ENCODE data around the gene IGFBP6.

IGFBP6 gene

DNA sequence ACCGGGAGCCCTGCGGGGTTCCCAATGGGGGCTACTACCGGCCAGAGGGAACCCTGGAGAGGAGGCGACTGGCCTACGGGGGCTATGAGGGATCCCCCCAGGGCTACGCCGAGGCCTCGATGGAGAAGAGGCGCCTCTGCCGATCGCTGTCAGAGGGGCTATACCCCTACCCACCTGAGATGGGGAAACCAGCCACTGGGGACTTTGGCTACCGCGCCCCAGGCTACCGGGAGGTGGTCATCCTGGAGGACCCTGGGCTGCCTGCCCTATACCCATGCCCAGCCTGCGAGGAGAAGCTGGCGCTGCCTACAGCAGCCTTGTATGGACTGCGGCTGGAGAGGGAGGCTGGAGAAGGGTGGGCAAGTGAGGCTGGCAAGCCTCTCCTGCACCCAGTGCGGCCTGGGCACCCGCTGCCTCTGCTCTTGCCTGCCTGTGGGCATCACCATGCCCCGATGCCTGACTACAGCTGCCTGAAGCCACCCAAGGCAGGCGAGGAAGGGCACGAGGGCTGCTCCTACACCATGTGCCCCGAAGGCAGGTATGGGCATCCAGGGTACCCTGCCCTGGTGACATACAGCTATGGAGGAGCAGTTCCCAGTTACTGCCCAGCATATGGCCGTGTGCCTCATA is 37.9 kb upstream of the IGFBP6 start:
- DNase-seq (ENCODE audit: low read depth in 2 of 2) = no peak

DNA sequence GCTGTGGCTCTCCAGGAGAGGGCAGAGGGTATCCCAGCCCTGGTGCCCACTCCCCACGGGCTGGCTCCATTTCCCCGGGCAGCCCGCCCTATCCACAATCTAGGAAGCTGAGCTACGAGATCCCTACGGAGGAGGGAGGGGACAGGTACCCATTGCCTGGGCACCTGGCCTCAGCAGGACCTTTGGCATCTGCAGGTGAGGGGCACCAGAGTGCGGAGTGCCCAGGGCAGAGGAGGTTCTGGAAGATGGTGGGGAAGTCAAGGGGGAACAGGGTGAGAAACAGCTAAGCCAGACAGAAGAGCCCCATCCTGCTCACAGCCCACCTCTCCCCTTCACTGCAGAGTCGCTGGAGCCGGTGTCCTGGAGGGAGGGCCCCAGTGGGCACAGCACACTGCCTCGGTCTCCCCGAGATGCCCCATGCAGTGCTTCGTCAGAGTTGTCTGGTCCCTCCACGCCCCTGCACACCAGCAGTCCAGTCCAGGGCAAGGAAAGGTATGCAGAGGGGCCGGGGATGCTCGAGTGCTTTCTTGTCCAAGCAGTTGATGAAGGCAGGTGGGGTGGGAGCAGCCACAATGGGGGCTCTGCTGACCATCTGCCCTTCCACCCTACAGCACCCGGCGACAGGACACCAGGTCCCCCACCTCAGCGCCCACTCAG is 37.3 kb upstream of the IGFBP6 start:
- no peak for DNase-seq (ENCODE audit: low read depth in 2 of 2)

DNA sequence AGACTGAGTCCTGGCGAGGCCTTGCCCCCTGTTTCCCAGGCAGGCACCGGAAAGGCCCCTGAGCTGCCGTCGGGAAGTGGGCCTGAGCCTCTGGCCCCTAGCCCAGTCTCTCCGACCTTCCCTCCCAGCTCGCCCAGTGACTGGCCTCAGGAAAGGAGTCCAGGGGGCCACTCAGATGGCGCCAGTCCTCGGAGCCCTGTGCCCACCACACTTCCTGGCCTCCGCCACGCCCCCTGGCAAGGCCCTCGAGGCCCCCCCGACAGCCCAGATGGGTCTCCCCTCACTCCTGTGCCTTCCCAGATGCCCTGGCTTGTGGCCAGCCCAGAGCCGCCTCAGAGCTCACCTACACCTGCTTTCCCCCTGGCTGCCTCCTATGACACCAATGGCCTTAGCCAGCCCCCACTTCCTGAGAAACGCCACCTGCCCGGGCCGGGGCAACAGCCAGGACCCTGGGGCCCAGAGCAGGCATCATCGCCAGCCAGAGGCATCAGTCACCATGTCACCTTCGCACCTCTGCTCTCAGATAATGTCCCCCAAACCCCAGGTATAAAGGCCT is 36.7 kb upstream of the IGFBP6 start:
- no peak for DNase-seq (ENCODE audit: low read depth in 2 of 2)

DNA sequence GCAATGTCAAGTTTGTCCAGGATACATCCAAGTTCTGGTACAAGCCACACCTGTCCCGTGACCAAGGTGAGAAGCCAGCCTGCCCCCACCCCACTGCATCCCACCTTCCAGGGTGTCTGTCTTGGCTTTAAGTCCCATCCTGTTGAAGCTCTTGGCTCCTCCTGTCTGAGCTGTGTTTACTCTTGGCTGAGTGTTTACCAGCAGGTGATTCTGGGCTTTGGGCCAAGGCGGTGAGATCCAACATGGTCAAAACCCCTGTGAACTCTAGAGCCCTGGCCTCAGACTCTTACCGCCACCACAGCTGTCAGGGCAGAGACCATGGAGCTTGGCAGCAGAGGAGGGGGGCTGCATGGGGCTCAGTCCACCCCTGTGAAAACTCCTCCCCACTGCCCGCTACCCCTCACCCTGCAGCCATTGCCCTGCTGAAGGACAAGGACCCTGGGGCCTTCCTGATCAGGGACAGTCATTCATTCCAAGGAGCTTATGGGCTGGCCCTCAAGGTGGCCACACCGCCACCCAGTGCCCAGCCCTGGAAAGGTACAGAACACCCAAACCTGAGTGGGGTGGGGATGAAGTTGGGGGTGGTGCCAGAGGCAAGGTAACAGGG is 36.0 kb upstream of the IGFBP6 start:
- DNase-seq (ENCODE audit: low read depth in 2 of 2) = no peak

DNA sequence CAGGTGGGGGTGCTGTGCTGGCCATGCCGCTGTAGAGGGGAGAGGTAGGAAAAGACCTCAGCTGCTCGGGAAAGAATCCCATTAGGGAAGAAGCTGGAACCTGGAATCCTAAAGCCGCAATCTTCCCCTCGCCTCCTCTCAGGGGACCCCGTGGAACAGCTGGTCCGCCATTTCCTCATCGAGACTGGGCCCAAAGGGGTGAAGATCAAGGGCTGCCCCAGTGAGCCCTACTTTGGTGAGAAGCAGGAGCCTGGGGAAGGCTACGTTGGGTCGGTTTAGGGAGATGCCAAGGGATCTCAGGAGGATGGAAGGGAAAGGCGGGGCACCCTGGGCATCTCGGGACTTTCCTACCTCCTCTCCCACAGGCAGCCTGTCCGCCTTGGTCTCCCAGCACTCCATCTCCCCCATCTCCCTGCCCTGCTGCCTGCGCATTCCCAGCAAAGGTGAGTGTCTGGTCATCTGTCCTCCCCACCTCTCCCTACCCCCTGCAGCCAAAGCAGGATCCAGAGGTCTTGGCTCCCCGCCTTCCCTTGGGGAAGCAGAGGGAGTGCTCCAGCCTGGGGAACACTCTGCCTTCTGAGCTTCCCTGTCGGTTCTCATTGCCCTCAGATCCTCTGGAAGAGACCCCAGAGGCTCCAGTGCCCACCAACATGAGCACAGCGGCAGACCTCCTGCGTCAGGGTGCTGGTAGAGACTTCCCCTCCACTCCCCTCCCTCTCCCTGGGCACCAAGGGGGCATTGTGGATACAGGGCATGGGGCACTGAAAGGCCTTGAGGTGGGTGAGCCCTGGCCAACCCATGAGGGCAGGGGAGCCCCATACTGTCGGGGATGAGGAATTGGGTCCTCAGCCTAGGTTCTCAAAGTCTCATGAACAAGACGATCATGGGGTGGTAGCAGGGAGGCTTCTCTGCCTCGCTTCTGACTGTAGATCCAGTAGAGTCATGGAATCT is 35.2 kb upstream of the IGFBP6 start:
- no peak for DNase-seq (ENCODE audit: low read depth in 2 of 2)

DNA sequence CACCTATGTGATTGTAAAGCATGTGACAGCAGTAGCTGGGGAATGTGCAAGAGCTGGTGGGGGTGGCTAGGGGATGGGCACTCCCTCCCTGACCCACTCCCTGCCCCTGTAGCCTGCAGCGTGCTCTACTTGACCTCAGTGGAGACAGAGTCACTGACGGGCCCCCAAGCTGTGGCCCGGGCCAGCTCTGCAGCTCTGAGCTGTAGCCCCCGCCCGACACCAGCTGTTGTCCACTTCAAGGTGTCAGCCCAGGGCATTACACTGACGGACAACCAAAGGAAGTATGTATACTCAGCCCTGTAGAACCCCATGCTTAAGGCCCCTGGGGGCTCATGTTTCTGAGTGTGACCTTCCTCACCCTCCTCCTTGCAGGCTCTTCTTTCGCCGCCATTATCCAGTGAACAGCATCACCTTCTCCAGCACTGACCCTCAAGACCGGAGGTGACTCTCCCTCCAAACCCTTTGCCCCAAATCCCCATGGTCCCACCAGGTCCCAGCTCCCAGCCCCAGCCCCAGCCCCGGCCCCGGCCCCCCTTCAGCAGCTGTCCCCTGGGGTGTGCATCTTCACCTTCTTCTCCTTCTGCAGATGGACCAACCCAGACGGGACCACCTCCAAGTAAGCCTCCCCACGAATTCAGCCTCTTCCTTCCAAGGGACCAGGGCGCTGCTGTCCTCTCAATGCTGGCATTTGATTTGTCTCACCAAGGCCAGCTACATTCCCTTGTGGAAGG is 34.3 kb upstream of the IGFBP6 start:
- DNase-seq (ENCODE audit: low read depth in 2 of 2) = no peak

DNA sequence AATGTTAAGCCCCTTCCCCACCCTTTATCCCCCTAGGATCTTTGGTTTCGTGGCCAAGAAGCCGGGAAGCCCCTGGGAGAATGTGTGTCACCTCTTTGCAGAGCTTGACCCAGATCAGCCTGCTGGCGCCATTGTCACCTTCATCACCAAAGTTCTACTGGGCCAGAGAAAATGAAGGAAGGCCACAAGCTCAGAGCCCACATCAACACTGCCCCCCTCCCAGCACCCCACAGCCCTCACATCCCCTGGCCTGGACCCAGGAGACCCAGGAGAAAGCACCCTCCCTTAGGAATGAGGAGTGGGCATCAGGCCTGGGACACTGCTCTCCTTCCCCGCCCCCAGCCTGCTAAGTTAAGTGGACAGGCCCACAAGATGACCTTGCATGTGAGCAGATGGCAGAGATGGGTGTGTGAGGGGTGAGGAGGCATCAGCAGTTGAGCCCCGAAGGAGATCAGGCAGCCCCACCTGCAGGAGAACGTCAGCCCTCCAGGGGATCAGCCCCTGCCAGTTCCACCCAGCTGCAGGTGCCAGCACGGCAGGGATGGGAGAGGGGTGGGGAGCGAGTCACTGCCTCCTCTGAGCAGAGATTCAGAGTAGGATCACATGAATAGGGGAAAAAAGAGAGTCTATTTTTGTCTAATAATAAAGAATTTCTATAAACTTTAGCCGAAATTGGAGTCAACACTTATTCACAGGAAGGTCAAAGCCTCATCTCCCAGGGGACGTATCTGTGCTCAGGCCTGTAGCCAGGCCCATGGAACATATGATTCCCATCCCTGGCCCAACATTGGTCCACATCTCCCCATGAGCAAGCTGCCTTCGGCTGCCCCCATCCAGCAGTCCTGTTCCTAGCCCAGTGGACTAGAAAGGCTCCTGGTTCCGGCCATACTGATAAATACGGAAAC is 33.5 kb upstream of the IGFBP6 start:
- DNase-seq (ENCODE audit: low read depth in 2 of 2) = no peak

DNA sequence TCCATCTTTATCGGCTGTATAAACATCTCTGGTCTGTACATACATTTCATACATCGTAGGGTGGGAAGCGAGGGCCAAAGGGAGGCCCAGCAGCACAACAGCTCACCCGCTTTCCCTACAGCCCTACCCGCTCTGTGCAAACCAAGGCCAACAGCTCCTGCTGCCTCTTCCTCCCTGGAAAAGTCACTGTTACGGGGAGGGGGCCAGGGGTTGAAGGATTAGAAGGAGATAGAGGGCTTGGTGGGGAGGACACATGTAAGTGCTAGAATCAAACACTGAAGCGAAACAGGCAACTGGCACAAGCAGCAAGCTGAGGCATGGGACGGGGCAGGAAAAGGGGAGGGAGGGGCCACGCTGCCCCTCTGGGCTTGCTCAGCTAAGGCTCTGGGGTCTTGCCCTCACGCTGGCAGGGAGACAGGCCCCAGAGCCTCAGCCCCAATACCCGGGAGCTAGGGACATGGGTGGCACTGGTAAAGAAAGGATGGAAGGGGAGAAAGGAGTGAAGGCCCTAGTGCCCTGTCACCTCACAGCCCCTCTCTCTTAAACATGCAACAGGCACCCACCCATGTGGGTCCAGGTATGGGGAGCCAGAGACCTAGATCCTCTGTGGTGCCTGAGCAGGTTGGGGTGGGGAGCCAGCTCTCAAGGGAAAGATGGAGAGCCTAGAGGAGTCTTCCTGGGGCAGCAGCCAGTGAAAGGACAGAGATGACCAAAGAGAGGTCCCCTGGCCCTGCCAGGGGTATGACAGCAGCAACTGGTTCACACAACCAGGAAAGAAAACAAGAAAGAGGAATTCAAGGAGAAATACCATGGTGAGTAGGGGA is 32.6 kb upstream of the IGFBP6 start:
- DNase-seq (ENCODE audit: low read depth in 2 of 2) = no peak

DNA sequence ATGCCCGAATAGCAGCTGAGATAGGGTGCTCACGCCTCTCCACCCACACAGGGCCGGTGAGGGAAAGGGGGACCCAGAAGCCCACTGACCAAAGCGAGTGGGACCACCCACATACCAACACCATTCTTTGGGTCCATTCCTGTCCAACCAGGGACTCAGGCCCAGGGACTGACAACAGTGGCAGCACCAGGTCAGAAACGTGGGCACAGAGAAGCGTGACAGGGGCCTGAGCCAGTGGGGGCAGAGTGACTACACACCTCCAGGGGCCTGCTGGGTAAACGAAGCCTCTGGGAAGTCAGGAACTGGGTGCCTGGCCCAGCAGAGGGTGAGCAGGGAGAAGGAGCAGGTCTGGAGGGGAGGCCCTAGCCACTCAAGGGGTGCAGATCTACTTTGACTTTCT is 32.0 kb upstream of the IGFBP6 start:
- no peak for DNase-seq (ENCODE audit: low read depth in 2 of 2)

DNA sequence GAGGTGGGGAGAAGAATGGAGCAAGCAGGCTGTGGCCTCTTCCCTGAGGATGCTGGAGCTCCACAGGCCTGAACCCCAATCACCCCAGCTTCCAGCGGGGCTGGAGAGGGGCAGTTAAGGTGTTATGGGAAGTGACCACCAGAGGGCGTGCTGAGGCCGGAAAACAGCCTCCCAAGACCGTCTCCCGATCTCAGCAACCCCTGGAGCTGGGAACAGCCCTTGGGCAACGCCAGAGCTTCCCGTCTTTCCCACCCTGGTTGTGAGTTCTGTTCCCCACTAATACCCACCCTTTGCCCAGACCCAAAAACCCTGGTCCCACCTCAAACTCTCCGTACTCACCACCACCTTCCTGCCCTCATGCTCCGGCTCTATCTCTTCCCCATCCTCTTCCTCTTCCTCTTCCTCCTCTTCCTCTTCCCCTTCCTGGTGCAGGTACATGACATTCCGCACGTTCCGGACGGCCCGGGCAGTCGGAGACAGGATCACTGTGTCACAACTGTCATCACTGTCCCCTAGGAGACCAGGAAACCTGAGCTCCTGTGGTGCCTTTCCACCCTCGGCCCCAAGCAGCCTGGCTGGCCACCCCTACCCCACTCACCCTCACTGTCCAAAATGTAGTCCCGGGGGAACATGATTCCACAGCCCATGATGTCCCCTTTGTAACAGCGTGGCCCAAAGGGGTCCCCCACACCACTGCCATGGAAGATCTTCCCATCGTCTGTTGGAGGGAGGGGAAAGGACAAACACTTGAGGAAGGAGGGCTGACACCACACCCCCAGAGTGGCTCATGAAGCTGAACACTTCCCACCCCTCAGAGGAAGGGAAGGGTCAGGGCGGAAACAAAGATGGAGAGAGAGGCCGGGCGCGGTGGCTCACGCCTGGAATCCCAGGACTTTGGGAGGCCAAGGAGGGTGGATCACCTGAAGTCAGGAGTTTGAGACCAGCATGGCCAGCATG is 31.2 kb upstream of the IGFBP6 start:
- DNase-seq (ENCODE audit: low read depth in 2 of 2) = peak; percentile 48 to 62

DNA sequence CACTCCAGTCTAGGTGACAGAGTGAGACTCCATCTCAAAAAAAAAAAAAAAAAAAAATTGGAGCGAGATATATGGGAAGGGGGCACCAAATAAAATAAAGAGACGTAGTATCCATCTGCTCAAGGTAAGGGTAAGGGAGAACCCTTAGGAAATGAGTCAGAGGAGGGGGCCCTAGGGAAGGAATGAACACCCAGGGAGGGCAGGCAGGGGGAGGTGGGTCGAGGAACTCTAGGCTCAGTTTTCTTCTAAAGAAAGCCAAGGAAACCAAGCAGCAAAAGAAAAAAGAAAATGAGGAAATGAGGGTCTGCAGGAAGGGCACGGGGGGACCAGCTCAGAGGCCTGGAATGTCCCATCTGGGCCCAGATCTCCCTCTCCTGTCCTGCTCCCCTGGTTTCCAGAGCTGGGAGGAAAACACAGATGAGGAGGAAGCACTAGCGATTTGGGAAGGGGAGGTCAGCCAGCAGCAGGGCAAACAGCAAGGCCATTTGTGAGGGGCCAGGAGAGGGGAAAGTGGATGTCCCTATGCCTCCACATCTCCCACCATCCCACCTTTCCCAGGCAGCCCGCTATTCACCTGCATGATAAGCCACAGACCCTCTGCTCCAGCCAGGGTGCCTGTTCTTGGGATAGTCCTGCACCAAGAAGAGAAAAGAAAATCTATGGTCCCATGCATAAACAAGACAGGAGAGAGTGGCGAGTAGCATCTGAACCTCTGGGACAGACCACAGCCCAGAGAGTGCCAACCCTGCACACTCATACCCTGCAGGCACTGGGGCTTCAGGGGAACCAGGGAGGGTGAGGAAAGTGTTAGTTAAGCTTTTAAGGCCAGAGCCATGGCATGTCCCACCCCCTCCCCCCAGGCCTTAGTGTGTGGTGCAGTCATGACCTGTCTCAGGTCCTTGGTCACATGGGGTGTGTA is 30.1 kb upstream of the IGFBP6 start:
- DNase-seq (ENCODE audit: low read depth in 2 of 2) = no peak

DNA sequence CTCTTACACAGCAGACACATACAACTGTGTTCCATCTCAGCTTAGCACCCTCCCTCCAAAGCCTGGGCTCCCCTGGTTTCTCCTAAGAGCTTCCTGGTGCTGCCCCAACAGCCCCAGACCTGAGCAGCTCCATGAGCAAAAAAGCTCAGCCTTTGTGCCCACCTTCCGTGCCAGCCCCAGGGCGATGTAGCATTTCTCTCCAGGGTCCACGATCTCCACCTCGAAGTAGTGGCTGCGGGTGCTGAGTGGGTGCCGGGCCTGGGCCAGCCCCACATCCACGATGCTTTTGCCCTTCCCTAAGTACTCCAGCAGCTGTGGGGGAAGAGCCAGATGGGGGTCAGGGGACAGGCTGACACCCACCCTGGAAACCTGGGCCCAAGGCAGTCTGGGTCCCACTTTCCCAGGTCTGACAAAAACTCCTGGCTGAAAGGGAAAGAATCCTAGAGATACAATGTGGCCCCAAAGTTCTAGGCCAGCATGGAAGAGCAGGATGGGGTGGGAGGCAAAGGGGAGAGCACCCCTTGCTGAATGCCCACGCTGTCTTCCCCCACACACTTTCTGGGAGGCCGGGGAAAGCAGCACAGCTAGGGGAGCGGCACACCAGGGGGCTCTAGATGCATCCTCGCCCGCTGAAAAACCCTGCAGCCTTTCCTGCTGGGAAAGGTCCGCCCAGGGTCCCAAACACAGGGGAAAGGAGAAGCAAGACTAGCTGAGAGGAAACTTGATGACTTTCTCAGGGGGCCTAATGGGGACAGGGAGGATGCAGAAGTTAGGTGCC is 29.3 kb upstream of the IGFBP6 start:
- no peak for DNase-seq (ENCODE audit: low read depth in 2 of 2)

DNA sequence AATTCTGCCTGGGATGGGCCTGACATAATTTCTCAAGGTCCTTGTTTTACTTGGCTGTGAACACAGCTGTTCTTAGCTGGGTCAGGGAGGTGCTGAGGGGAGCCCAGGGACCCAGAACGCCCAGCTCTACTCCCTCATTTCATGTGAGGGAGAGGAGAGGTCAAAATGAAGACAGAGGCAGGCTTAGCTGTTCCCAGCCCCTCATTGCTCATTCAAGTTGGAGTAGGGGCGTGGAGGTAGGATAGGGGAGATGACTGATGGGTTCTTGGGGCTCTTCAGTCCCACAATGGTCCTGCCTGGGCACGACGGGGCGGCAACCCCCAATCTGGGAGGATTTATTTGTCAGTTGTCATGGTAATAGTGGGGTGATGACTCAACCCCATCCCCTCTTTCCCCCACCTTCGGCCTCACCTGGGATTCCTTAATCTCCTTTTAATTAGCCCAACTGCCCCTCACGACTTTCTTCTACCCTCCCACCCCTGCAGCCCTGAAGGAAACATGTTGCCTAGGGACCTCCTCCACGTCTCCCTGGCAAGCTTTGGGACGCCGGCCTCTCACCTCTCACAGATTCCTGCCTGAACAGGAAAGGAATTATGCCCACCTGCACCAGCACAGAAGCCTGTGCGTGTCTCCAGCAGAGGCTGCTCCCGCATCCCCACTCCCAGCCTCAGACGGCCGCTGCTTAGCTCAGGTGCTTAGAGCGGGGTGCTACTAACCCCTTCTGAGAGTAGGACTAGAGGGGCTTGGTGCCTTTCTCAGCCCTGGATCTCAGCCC is 28.5 kb upstream of the IGFBP6 start:
- no peak for DNase-seq (ENCODE audit: low read depth in 2 of 2)

DNA sequence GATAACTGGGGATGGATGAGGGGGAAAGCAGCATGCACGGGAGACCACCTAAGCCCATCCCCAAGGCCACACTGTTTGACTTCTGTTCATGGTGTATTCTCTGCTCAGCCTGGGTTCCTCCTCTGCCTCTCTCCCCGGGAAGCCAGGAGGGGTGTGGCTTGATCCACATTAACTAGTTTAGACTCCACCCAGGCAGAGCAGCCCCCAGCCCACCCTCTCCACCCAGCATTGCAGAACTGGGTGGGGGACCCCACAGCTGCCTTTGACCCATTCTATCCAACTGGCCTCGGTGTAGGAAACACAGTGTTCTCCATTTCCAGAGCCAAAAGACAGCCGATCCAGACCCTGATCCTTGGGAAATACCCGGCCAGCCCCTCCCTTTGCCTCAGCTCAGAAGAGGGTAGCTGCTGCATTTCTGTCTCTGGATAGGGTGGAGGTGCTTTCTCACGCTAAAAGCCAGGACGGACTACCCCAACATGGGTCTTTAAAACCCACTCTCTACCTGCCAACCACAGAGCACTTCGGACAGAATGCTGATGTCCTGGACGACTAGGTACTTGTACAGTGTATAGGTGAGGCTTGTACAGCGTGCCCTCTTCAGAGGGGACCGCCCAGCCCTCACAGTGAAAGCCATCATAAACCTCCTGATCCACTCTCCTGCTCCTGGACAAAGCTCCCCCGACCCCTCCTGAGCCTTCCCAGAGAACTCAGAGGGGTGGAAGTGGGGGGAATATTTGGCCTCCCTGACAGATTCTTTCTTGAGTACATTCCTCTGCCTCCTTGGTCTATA is 27.7 kb upstream of the IGFBP6 start:
- DNase-seq (ENCODE audit: low read depth in 2 of 2) = no peak

Data from activated CD4-positive, alpha-beta T cell treated with anti-CD3 and anti-CD28 coated beads for 24 hours (primary cell).